GM12892 (cell line): Measurements from ENCODE around the gene TBCD.

Experiments used
- DNase-seq: peaks from one replicate; pipeline ENCODE4 v3.0.0; 2011; ENCODE audit not compliant: insufficient read length
- FAIRE-seq: peaks from 2 replicates; lab custom pipeline; 2011; peaks lifted over from hg19 to GRCh38; lab: Jason Lieb, UNC
- POLR2A ChIP-seq: IDR thresholded peaks from 2 replicates; pipeline ENCODE4 v1.6.1; 2011; ENCODE audit warnings: low read depth, low read length, control low read depth
- POLR2AphosphoS5 ChIP-seq: IDR thresholded peaks from 2 replicates; pipeline ENCODE4 v1.6.1; 2011; ENCODE audit warnings: low read depth, low read length, control low read depth
- TAF1 ChIP-seq: IDR thresholded peaks from 2 replicates; pipeline ENCODE4 v1.6.1; 2011; ENCODE audit warnings: low read depth, mild to moderate bottlenecking, control low read depth, low read length, borderline replicate concordance

TBCD gene

GRCh38 chr17:82800885-82801284, 49.0 kb downstream of the TBCD start:
- FAIRE-seq (no peak), DNase-seq (no peak)
- TF ChIP-seq POLR2AphosphoS5 (no peak), POLR2A (no peak), TAF1 (no peak)

- DNase-seq (no peak), FAIRE-seq (no peak)
- TF ChIP-seq POLR2A, result no peak
- no peak for TF ChIP-seq POLR2AphosphoS5
- no peak for TF ChIP-seq TAF1
Observed at GRCh38 chr17:82801377-82801970, 49.6 kb downstream of the TBCD start.

- TF ChIP-seq POLR2AphosphoS5 (no peak), POLR2A (no peak), TAF1 (no peak)
- FAIRE-seq (peak; percentile 14), DNase-seq (no peak)
Observed at GRCh38 chr17:82802075-82802780, 50.4 kb downstream of the TBCD start.

GRCh38 chr17:82803185-82803584, 51.3 kb downstream of the TBCD start:
- no peak for TF ChIP-seq POLR2A
- TF ChIP-seq TAF1, result no peak
- no peak for TF ChIP-seq POLR2AphosphoS5
- DNase-seq (no peak), FAIRE-seq (no peak)

GRCh38 chr17:82803606-82804005, 51.7 kb downstream of the TBCD start:
- FAIRE-seq (no peak), DNase-seq (no peak)

GRCh38 chr17:82804442-82805191, 52.8 kb downstream of the TBCD start:
- FAIRE-seq, result no peak
- TF ChIP-seq POLR2A, result no peak
- no peak for TF ChIP-seq TAF1
- TF ChIP-seq POLR2AphosphoS5, result no peak
- DNase-seq, result no peak

More at GRCh38 chr17:82803606-82804005, 51.7 kb downstream of the TBCD start:
- TF ChIP-seq POLR2AphosphoS5, result no peak
- TF ChIP-seq TAF1, result no peak
- no peak for TF ChIP-seq POLR2A

- DNase-seq (no peak), FAIRE-seq (no peak)
- TF ChIP-seq TAF1 (no peak), POLR2A (no peak), POLR2AphosphoS5 (no peak)
Observed at GRCh38 chr17:82805254-82805653, 53.4 kb downstream of the TBCD start.

GRCh38 chr17:82805823-82806222, 54.0 kb downstream of the TBCD start:
- TF ChIP-seq POLR2A (no peak), TAF1 (no peak), POLR2AphosphoS5 (no peak)
- DNase-seq (no peak), FAIRE-seq (no peak)

- FAIRE-seq (no peak), DNase-seq (no peak)
- TF ChIP-seq POLR2AphosphoS5 (no peak), TAF1 (no peak)
Observed at GRCh38 chr17:82806645-82807044, 54.8 kb downstream of the TBCD start.

GRCh38 chr17:82807101-82807500, 55.2 kb downstream of the TBCD start:
- FAIRE-seq, result no peak
- TF ChIP-seq TAF1, result no peak
- TF ChIP-seq POLR2AphosphoS5, result no peak
- TF ChIP-seq POLR2A, result no peak

GRCh38 chr17:82807562-82807961, 55.7 kb downstream of the TBCD start:
- TF ChIP-seq POLR2AphosphoS5 (no peak), TAF1 (no peak), POLR2A (no peak)
- FAIRE-seq (no peak), DNase-seq (no peak)

More at GRCh38 chr17:82807101-82807500, 55.2 kb downstream of the TBCD start:
- no peak for DNase-seq

GRCh38 chr17:82808006-82808405, 56.1 kb downstream of the TBCD start:
- TF ChIP-seq POLR2A, result no peak
- no peak for TF ChIP-seq POLR2AphosphoS5
- no peak for TF ChIP-seq TAF1
- no peak for FAIRE-seq
- no peak for DNase-seq
